Peyer's patch (tissue), 4 donors: ENCODE results near the gene EDN3. TPM values are rescaled to one million over a fixed set of nuclear protein-coding genes. Genes with fewer than 3 reads are reported as not detected.

Experiments used
- DNase-seq, 3 donors: peaks; one replicate each; pipeline ENCODE4 v3.0.0-alpha.2; 2017 to 2019
- H3K27ac ChIP-seq, 4 donors: fragments of 200-600 bp; sonication (generic); one replicate each; pipeline ENCODE4 v1.5.1; 2016 to 2019
- H3K27me3 ChIP-seq, 2 donors: fragments of 200-600 bp; sonication (generic); one replicate each; pipeline ENCODE4 v1.5.1; 2019
- H3K36me3 ChIP-seq, 3 donors: fragments of 200-600 bp; sonication (generic); one replicate each; pipeline ENCODE4 v1.5.1; 2016 to 2019
- H3K4me1 ChIP-seq, 4 donors: fragments of 200-600 bp; sonication (generic); one replicate each; pipeline ENCODE4 v1.5.1; 2016 to 2019
- H3K4me3 ChIP-seq, 4 donors: fragments of 200-600 bp; sonication (generic); 1 replicate in 3 of 4; 2 replicates in 1 of 4; pipeline ENCODE4 v1.5.1; 2016 to 2019; ENCODE audit warnings: mild to moderate bottlenecking in 1 of 4
- H3K9me3 ChIP-seq, 4 donors: fragments of 200-600 bp; sonication (generic); one replicate each; pipeline ENCODE4 v1.5.1; 2016 to 2019; ENCODE audit warnings: mild to moderate bottlenecking in 1 of 4
- CTCF ChIP-seq, 6 experiments: fragments of 450-650 bp in 4 of 6; fragments of 200-600 bp in 2 of 6; sonication (generic) in 1 of 6; IDR thresholded peaks; one replicate each; pipeline ENCODE4 v1.5.1; 2017 to 2019; ENCODE audit warnings: antibody characterized with exemption in 6 of 6, mild to moderate bottlenecking in 3 of 6, moderate library complexity in 1 of 6
- POLR2A ChIP-seq, 2 donors: fragments of 450-650 bp; IDR thresholded peaks; one replicate each; pipeline ENCODE4 v1.5.1; 2017; ENCODE audit warnings: antibody characterized with exemption in 2 of 2, mild to moderate bottlenecking in 2 of 2, moderate library complexity in 2 of 2
- total RNA-seq, 4 donors: library from RNA; depleted of rRNA; stranded (reverse); fragments of >200 nt; gene quantifications; one replicate each; pipeline ENCODE4 v1.1.0, GENCODE V29; 2016

EDN3 gene
- total RNA-seq, 4 donors from 2014 or later: 6.6 to 112 (median 63.9) TPM

- H3K36me3 ChIP-seq: no peaks in the 10 kb centered on the region
- H3K4me1 ChIP-seq: peaks cover 0 to 19% (median 3%) of the 10 kb centered on the region in 4 donors
- TF ChIP-seq POLR2A (IDR thresholded peaks at IDR 0.05) (no peak), CTCF (IDR thresholded peaks at IDR 0.05) (no peak)
- peak in 1 of 3 donors; percentile 57 for DNase-seq
- H3K27me3 ChIP-seq: no peaks in the 10 kb centered on the region
- H3K4me3 ChIP-seq: no peak overlapping the region
- H3K9me3 ChIP-seq: no peaks in the 10 kb centered on the region
- peak overlapping the region in 1 of 4 donors; percentile 4 for H3K27ac ChIP-seq
Measured at GRCh38 chr20:59307270-59307669, 6.9 kb downstream of the EDN3 start.

- no peaks in the 10 kb centered on the region for H3K36me3 ChIP-seq
- peak in 2 of 6 experiments; percentile 31 to 43 for TF ChIP-seq CTCF (IDR thresholded peaks at IDR 0.05)
- TF ChIP-seq POLR2A (IDR thresholded peaks at IDR 0.05): peak in 1 of 2 donors; percentile 59
- peak in 2 of 3 donors; percentile 83 to 92 for DNase-seq
Measured at GRCh38 chr20:59308493-59309201, 8.2 kb downstream of the EDN3 start.

GRCh38 chr20:59309218-59309617 is 8.8 kb downstream of the EDN3 start:
- peak overlapping the region in 3 of 4 donors; percentile 57 to 90 (median 80) for H3K27ac ChIP-seq
- H3K4me3 ChIP-seq: peak overlapping the region in 1 of 4 donors; percentile 17
- peaks cover 0 to 19% (median 3%) of the 10 kb centered on the region in 4 donors for H3K4me1 ChIP-seq
- no peaks in the 10 kb centered on the region for H3K36me3 ChIP-seq
- TF ChIP-seq POLR2A (IDR thresholded peaks at IDR 0.05) (no peak), CTCF (IDR thresholded peaks at IDR 0.05) (no peak)
- H3K9me3 ChIP-seq: no peaks in the 10 kb centered on the region
- no peaks in the 10 kb centered on the region for H3K27me3 ChIP-seq
- no peak for DNase-seq

More at GRCh38 chr20:59308493-59309201, 8.2 kb downstream of the EDN3 start:
- Histone ChIP-seq H3K4me3 (peak overlapping the region in 1 of 4 donors; percentile 17), H3K27ac (peak overlapping the region in 3 of 4 donors; percentile 57 to 90 (median 80)), H3K9me3 (no peaks in the 10 kb centered on the region), H3K27me3 (no peaks in the 10 kb centered on the region), H3K4me1 (peaks cover 0 to 19% (median 3%) of the 10 kb centered on the region in 4 donors)

GRCh38 chr20:59314997-59315396 is 14.6 kb downstream of the EDN3 start:
- Histone ChIP-seq H3K27ac (no peak overlapping the region), H3K4me1 (peaks cover 0 to 4% (median 0%) of the 10 kb centered on the region in 4 donors), H3K36me3 (no peaks in the 10 kb centered on the region), H3K27me3 (no peaks in the 10 kb centered on the region), H3K4me3 (no peak overlapping the region), H3K9me3 (no peaks in the 10 kb centered on the region)
- TF ChIP-seq POLR2A (IDR thresholded peaks at IDR 0.05) (no peak), CTCF (IDR thresholded peaks at IDR 0.05) (no peak)
- DNase-seq: no peak

- Histone ChIP-seq H3K27me3 (no peaks in the 10 kb centered on the region), H3K4me1 (peaks cover 0 to 4% (median 0%) of the 10 kb centered on the region in 4 donors), H3K27ac (peak overlapping the region in 3 of 4 donors; percentile 62 to 83 (median 72)), H3K9me3 (no peaks in the 10 kb centered on the region), H3K36me3 (peaks cover 0 to 7% (median 0%) of the 10 kb centered on the region in 3 donors), H3K4me3 (no peak overlapping the region)
- peak in 2 of 3 donors; percentile 63 to 74 for DNase-seq
- TF ChIP-seq CTCF (IDR thresholded peaks at IDR 0.05) (peak in 1 of 6 experiments; percentile 6), POLR2A (IDR thresholded peaks at IDR 0.05) (peak; percentile 33 to 41)
Measured at GRCh38 chr20:59316911-59317731, 16.7 kb downstream of the EDN3 start.
